HG03469 (cell line): ENCODE results near the gene PNLDC1.

Source experiments
- ATAC-seq: cut with Tn5 transposase; IDR thresholded peaks from one replicate; pipeline ENCODE4 v1.9.1; 2021; ENCODE audit warnings: mild to moderate bottlenecking, moderate library complexity, moderate number of reproducible peaks; ENCODE audit not compliant: unreplicated experiment

Gene PNLDC1

GRCh38 chr6:159800141-159800865, at the start of gene PNLDC1:
Gene PNLDC1, plus strand, starts transcription at chr6:159800276. Its CDS starts 32 bp downstream, at chr6:159800308.
- no peak for ATAC-seq

GRCh38 chr6:159751448-159751847, 48.6 kb upstream of the PNLDC1 start:
- ATAC-seq: no peak

GRCh38 chr6:159753081-159753872, 46.8 kb upstream of the PNLDC1 start:
- no peak for ATAC-seq

GRCh38 chr6:159754401-159754800, 45.7 kb upstream of the PNLDC1 start:
- ATAC-seq: no peak

- no peak for ATAC-seq
These were observed 44.8 kb upstream of the PNLDC1 start for GRCh38 chr6:159754959-159755914.

GRCh38 chr6:159756508-159756907, 43.6 kb upstream of the PNLDC1 start:
- ATAC-seq: no peak

- no peak for ATAC-seq
These were observed 41.8 kb upstream of the PNLDC1 start for GRCh38 chr6:159758031-159759001.

- ATAC-seq: no peak
These were observed 40.4 kb upstream of the PNLDC1 start for GRCh38 chr6:159759645-159760044.

- ATAC-seq: no peak
These were observed 39.4 kb upstream of the PNLDC1 start for GRCh38 chr6:159760602-159761057.

- no peak for ATAC-seq
These were observed 38.8 kb upstream of the PNLDC1 start for GRCh38 chr6:159761129-159761872.

- peak; percentile 90 for ATAC-seq
These were observed 38.0 kb upstream of the PNLDC1 start, which contains the start of gene ACAT2 for GRCh38 chr6:159761873-159762680. Gene ACAT2, plus strand, starts transcription at chr6:159762045. Its CDS starts 43 bp downstream, at chr6:159762088.

GRCh38 chr6:159762681-159763293, 37.3 kb upstream of the PNLDC1 start:
- no peak for ATAC-seq

GRCh38 chr6:159766906-159767305, 33.2 kb upstream of the PNLDC1 start:
- no peak for ATAC-seq

GRCh38 chr6:159769470-159769869, 30.6 kb upstream of the PNLDC1 start:
- no peak for ATAC-seq

- no peak for ATAC-seq
These were observed 27.9 kb upstream of the PNLDC1 start for GRCh38 chr6:159772196-159772595.

GRCh38 chr6:159777240-159777904, 22.7 kb upstream of the PNLDC1 start:
- ATAC-seq: no peak

- no peak for ATAC-seq
These were observed 21.9 kb upstream of the PNLDC1 start for GRCh38 chr6:159778131-159778530.
